Panc1 (cell line): ENCODE data around the gene CUL5.

Source experiments
- TF ChIP-seq, protein P1 (sequence below), 2 experiments: IDR thresholded peaks; 2 replicates each; pipeline ENCODE4 v1.6.1; 2011 to 2012; ENCODE audit warnings: low read depth in 2 of 2, control low read depth in 1 of 2, low read length in 1 of 2, mild to moderate bottlenecking in 1 of 2, moderate library complexity in 1 of 2; ENCODE audit not compliant: insufficient read depth in 1 of 2
- TF ChIP-seq, protein P2 (sequence below): fragments of 450-650 bp; IDR thresholded peaks from 2 replicates; pipeline ENCODE4 v1.5.1; 2017; ENCODE audit warnings: mild to moderate bottlenecking

DNA sequence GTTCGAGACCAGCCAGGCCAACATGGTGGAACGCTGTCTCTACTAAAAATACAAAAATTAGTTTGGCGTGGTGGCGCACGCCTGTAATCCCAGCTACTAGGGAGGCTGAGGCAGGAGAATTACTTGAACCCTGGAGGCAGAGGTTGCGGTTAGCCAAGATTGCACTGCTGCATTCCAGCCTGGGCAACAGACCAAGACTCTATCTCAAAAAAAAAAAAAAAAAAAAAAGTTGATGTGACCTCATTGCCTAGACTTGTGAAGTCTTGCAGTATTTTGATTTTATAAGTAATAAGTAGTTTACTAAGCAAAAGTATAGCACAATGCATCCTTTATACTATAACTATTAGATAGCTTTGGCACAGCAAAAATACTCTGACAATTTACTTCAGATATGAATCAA, 9.9 kb upstream of the CUL5 start:
- TF ChIP-seq, protein P1, sequence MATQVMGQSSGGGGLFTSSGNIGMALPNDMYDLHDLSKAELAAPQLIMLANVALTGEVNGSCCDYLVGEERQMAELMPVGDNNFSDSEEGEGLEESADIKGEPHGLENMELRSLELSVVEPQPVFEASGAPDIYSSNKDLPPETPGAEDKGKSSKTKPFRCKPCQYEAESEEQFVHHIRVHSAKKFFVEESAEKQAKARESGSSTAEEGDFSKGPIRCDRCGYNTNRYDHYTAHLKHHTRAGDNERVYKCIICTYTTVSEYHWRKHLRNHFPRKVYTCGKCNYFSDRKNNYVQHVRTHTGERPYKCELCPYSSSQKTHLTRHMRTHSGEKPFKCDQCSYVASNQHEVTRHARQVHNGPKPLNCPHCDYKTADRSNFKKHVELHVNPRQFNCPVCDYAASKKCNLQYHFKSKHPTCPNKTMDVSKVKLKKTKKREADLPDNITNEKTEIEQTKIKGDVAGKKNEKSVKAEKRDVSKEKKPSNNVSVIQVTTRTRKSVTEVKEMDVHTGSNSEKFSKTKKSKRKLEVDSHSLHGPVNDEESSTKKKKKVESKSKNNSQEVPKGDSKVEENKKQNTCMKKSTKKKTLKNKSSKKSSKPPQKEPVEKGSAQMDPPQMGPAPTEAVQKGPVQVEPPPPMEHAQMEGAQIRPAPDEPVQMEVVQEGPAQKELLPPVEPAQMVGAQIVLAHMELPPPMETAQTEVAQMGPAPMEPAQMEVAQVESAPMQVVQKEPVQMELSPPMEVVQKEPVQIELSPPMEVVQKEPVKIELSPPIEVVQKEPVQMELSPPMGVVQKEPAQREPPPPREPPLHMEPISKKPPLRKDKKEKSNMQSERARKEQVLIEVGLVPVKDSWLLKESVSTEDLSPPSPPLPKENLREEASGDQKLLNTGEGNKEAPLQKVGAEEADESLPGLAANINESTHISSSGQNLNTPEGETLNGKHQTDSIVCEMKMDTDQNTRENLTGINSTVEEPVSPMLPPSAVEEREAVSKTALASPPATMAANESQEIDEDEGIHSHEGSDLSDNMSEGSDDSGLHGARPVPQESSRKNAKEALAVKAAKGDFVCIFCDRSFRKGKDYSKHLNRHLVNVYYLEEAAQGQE (IDR thresholded peaks at IDR 0.05; ENCODE audit: insufficient read depth in 1 of 2, low read depth in 2 of 2, low read length in 1 of 2), result no peak
- TF ChIP-seq, protein P2, sequence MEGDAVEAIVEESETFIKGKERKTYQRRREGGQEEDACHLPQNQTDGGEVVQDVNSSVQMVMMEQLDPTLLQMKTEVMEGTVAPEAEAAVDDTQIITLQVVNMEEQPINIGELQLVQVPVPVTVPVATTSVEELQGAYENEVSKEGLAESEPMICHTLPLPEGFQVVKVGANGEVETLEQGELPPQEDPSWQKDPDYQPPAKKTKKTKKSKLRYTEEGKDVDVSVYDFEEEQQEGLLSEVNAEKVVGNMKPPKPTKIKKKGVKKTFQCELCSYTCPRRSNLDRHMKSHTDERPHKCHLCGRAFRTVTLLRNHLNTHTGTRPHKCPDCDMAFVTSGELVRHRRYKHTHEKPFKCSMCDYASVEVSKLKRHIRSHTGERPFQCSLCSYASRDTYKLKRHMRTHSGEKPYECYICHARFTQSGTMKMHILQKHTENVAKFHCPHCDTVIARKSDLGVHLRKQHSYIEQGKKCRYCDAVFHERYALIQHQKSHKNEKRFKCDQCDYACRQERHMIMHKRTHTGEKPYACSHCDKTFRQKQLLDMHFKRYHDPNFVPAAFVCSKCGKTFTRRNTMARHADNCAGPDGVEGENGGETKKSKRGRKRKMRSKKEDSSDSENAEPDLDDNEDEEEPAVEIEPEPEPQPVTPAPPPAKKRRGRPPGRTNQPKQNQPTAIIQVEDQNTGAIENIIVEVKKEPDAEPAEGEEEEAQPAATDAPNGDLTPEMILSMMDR, result no peak
